Retinal pigment epithelial cell (primary cell): ENCODE measurements around the gene GPR152.

ENCODE experiments used
- DNase-seq: peaks from one replicate; pipeline ENCODE4 v3.0.0-alpha.2; 2010; ENCODE audit warnings: low read depth
- H3K4me3 ChIP-seq: 2 replicates; pipeline ENCODE4 v1.5.1; 2011; ENCODE audit warnings: mild to moderate bottlenecking, low read length, control low read depth, moderate library complexity
- TF ChIP-seq, protein P1 (sequence below): conservative IDR thresholded peaks from 2 replicates; pipeline ENCODE4 v1.5.1; 2011; ENCODE audit warnings: low read depth, low read length, control low read depth, inconsistent platforms

GPR152 gene

DNA sequence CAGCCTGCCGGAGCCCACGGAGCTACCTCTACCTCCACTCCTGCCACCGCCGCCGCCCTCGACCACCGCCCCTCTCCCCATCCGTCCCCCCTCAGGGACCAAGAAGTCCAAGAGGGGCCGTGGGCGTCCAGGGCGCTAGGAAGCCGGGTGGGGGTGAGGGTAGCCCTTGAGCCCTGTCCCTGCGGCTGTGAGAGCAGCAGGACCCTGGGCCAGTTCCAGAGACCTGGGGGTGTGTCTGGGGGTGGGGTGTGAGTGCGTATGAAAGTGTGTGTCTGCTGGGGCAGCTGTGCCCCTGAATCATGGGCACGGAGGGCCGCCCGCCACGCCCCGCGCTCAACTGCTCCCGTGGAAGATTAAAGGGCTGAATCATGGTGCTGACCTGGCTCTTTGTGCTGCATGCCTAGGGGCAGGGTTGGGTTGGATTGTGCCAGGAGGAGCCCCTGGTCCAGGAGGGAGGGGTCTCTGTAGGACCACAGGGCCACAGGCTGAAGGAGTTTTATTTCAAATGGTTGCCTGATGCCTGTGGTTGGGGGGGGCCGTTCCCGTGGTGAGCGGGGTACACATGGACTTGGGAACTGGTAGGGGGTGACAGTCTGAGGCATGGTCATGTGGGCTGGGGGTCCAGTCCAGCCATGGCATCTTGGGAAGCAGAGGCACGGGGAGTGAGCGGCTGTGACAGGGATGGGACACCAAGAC, 17.4 kb downstream of the GPR152 start:
- TF ChIP-seq, protein P1, sequence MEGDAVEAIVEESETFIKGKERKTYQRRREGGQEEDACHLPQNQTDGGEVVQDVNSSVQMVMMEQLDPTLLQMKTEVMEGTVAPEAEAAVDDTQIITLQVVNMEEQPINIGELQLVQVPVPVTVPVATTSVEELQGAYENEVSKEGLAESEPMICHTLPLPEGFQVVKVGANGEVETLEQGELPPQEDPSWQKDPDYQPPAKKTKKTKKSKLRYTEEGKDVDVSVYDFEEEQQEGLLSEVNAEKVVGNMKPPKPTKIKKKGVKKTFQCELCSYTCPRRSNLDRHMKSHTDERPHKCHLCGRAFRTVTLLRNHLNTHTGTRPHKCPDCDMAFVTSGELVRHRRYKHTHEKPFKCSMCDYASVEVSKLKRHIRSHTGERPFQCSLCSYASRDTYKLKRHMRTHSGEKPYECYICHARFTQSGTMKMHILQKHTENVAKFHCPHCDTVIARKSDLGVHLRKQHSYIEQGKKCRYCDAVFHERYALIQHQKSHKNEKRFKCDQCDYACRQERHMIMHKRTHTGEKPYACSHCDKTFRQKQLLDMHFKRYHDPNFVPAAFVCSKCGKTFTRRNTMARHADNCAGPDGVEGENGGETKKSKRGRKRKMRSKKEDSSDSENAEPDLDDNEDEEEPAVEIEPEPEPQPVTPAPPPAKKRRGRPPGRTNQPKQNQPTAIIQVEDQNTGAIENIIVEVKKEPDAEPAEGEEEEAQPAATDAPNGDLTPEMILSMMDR: no peak
- no peak for DNase-seq
- H3K4me3 ChIP-seq: no peak overlapping the region

DNA sequence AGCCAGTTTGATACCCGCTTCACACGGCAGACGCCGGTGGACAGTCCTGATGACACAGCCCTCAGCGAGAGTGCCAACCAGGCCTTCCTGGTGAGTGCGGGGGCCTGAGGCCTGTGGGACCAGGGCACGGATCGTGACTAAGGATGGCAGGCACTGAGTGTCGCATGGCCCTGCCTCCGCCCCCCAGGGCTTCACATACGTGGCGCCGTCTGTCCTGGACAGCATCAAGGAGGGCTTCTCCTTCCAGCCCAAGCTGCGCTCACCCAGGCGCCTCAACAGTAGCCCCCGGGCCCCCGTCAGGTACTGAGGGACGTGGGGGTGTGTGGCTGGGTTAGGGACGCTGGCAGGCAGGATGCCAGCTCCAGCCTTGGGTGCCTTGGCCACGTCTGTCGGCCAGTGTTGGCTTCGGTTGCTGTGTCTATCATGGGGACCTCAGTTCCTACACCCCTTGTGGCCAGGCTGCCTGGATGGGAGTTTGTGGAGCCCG, 18.1 kb downstream of the GPR152 start:
- DNase-seq: no peak
- H3K4me3 ChIP-seq: no peak overlapping the region
- TF ChIP-seq, protein P1: no peak

DNA sequence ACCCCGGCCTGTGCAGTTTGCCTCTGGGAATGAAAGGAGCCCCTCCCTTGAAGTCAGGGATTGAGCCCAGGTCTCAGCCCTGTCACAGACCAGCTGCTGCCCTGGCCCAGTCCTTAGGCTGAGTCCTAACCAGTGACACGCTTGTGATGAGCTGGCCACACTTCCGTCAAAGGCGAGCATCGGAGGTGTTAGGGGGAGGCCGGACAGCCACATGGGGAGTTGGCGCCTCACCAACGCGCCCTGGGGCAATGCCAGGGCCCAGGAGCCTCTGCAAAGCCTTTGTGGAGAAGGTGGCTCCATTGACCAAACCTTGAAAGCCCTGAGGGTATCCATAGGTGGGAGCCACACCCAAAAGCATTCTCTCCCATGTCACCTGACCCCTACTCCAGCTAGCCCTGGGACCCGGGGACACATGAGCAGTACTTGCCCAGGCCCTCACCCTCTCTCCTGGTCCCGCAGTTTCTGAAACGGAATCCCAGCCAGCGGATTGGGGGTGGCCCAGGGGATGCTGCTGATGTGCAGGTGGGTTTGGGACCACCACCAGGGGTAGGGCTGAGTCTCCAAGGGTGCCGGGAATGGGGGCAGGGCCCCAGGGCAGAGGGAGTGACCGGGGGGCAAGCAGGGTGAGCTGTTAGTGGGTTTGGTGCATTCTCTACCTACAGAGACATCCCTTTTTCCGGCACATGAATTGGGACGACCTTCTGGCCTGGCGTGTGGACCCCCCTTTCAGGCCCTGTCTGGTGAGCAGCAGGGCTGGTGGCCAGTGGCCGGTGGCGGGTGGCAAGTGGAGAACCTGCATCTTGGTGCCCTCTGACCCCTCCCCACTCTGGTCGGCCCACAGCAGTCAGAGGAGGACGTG, 18.8 kb downstream of the GPR152 start:
- no peak for DNase-seq
- TF ChIP-seq, protein P1: no peak

DNA sequence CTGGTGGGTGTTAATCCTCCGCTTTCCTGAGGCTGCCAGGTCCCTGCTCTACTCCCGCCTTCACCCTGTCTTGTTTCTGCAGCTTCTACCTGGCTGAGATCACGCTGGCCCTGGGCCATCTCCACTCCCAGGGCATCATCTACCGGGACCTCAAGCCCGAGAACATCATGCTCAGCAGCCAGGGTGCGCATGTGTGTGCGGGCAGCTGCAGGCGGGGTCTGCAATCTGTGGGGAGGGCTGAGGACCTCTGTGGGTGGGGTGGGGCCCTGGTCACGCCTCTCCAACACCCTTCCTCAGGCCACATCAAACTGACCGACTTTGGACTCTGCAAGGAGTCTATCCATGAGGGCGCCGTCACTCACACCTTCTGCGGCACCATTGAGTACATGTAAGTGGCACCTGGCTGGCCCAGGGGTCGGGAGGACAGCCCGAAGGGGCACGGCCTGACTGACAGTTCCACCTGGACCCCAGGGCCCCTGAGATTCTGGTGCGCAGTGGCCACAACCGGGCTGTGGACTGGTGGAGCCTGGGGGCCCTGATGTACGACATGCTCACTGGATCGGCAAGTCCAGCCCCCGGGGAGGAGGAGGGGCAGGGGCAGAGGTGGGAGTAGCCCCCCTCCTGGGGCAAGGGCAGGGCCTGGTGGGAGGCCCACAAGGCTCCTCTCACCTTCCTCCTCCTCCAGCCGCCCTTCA, 19.7 kb downstream of the GPR152 start:
- H3K4me3 ChIP-seq: no peak overlapping the region
- TF ChIP-seq, protein P1: no peak
- DNase-seq: no peak

More for the DNA sequence above, 18.8 kb downstream of the GPR152 start:
- H3K4me3 ChIP-seq: no peak overlapping the region

DNA sequence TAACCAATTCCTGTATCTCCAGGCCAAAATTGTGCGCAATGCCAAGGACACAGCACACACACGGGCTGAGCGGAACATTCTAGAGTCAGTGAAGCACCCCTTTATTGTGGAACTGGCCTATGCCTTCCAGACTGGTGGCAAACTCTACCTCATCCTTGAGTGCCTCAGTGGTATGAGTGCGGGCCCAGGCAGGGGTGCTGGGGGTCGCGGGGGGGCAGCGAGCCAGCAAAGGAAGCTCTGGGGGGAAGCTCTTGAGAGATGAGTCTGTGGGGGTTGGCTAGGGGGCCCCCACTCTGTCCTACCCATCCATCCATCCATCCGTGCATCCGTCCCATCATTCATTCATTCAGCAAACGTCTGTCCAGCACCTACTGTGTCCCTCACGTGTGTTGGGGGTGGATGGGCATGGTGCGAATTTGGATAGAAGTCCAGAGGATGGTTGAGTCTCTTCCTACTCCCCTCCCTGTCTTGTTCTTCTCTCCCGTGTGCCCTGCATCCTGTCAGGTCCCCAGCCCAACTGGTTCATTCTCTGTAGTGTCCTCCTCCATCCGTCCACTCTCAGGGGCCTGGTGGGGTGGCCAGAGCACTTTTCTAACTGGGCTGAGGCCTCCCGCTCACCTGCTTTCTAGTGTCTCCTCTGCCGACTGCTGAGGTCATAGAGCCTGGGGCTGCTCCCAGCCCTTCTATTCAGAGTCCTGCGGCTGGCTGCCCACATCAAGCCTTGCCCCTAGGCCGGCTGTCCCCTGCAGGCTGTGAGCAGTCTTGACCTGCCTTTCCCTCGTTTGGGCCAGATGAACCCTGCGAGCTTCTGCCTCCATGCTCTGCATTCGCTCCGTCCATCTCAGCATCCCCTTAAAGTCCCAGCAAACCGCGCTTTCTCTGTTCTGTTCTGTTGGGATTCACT, 20.9 kb downstream of the GPR152 start:
- no peak overlapping the region for H3K4me3 ChIP-seq
- TF ChIP-seq, protein P1: no peak
- no peak for DNase-seq

DNA sequence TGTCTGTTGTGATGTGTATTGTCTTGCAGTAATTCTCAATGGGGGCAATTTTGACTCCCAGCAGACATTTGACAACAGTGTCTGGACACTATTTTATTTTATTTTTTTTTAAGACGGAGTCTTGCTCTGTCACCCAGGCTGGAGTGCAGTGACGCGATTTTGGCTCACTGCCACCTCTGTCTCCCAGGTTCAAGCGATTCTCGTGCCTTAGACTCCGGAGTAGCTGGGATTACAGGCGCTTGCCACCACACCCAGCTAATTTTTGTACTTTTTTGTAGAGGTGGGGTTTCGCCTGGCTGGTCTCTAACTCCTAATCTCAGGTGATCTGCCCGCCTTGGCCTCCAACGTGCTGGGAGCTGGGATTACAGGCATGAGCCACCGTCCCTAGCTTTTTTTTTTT, 22.8 kb downstream of the GPR152 start:
- TF ChIP-seq, protein P1: no peak
- H3K4me3 ChIP-seq: no peak overlapping the region
- DNase-seq: no peak
